Sigmoid colon (tissue), 7 donors: ENCODE data around the gene FDXR. TPM values are rescaled to one million over a fixed set of nuclear protein-coding genes. Genes with fewer than 3 reads are reported as not detected.
"Not testable (repeated sequence)": the region's sequence is repeated elsewhere in the genome, so short reads cannot be mapped to it uniquely, and the experiment has no call there.

Experiments
- DNase-seq: peaks from one replicate; pipeline ENCODE4 v3.0.0-alpha.2; 2019
- H3K27ac ChIP-seq, 4 donors: fragments of 200-600 bp; sonication (generic); one replicate each; pipeline ENCODE4 v1.5.1; 2016 to 2019; ENCODE audit warnings: mild to moderate bottlenecking in 1 of 4
- H3K27me3 ChIP-seq, 3 donors: fragments of 200-600 bp; sonication (generic); one replicate each; pipeline ENCODE4 v1.5.1; 2019; ENCODE audit warnings: mild to moderate bottlenecking in 1 of 3
- H3K36me3 ChIP-seq, 4 donors: fragments of 200-600 bp; sonication (generic); one replicate each; pipeline ENCODE4 v1.5.1; 2016 to 2019
- H3K4me1 ChIP-seq, 4 donors: fragments of 200-600 bp; sonication (generic); one replicate each; pipeline ENCODE4 v1.5.1; 2017 to 2019
- H3K4me3 ChIP-seq, 4 donors: fragments of 200-600 bp; sonication (generic); one replicate each; pipeline ENCODE4 v1.5.1; 2017 to 2019; ENCODE audit warnings: mild to moderate bottlenecking in 2 of 4, moderate library complexity in 1 of 4
- H3K9me3 ChIP-seq, 4 donors: fragments of 200-600 bp in 3 of 4; sonication (generic) in 3 of 4; one replicate each; pipeline versions ENCODE4 v1.5.1 to v1.6.1; 2013 to 2019
- EP300 ChIP-seq, 4 donors: sonication (generic); formaldehyde crosslinking; IDR thresholded peaks; one replicate each; pipeline ENCODE4 v1.6.1; 2017; ENCODE audit warnings: antibody characterized with exemption in 4 of 4
- POLR2A ChIP-seq, 2 donors: fragments of 450-650 bp; IDR thresholded peaks; one replicate each; pipeline ENCODE4 v1.6.1; 2016; ENCODE audit warnings: antibody characterized with exemption in 2 of 2, mild to moderate bottlenecking in 2 of 2, moderate library complexity in 2 of 2
- POLR2AphosphoS5 ChIP-seq, 4 donors: sonication (generic); formaldehyde crosslinking; IDR thresholded peaks; one replicate each; pipeline ENCODE4 v1.6.1; 2017; ENCODE audit warnings: antibody characterized with exemption in 4 of 4
- WGBS, 2 donors: extraction: QIAGEN DNeasy Blood & Tissue Kit; methylation state at CpG; one replicate each; pipeline ENCODE4 v1.1.7; 2013; 5-methylcytosine and 5-hydroxymethylcytosine counted together
- intact Hi-C: fragments of 100-400 bp; cut with DNase I; formaldehyde crosslinking; loops from one replicate; pipeline ENCODE4 v1.15.1; 2023
- polyA plus RNA-seq, 3 donors: library from polyadenylated mRNA; stranded (reverse); fragments of 200-250 nt; gene quantifications; one replicate each; pipeline ENCODE4 v1.2.3, GENCODE V29; 2013
- total RNA-seq, 4 donors: library from RNA; depleted of rRNA; stranded (reverse); fragments of >200 nt; gene quantifications; one replicate each; pipeline ENCODE4 v1.1.0, GENCODE V29; 2016
- TF ChIP-seq, protein P1 (sequence below), 4 experiments: fragments of 450-650 bp in 3 of 4; fragments of 200-600 bp in 1 of 4; IDR thresholded peaks; one replicate each; pipeline ENCODE4 v1.5.1; 2016 to 2019; ENCODE audit warnings: antibody characterized with exemption in 4 of 4, mild to moderate bottlenecking in 3 of 4, moderate library complexity in 2 of 4
- donor health status: healthy with polysubstance abuse.
- donor health status: Bipolar disorder and iron deficiency.
- donor health status: healthy.

The FDXR gene
- total and polyA plus RNA-seq, 7 donors: 3.0 to 26.9 (median 8.6) TPM

DNA sequence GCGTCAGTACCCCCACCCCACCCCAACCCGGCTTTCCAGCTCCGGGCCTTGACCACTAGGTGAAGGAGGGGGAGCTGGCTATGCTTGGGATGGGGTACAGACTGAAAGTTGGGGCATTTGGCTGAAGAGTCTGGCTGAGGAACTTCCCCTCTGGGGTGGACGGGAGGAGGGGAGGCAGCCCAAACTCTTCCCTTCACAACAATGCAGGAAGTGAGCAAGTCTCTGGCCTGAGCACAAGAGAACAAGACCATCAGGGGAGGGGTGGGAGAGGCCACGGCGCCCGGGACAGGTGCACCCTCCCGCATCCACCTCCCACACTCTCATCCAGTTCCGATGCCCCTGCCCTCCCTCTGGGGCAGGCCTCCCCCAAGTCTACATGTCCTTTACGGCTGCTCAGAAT is 44.6 kb upstream of the FDXR start:
- Histone ChIP-seq H3K4me3 (no peak overlapping the region), H3K4me1 (peaks cover 0 to 2% (median under 1%) of the 10 kb centered on the region in 4 donors), H3K36me3 (no peaks in the 10 kb centered on the region), H3K9me3 (no peaks in the 10 kb centered on the region), H3K27ac (no peak overlapping the region), H3K27me3 (peaks cover 9 to 45% (median 39%) of the 10 kb centered on the region in 3 donors)
- TF ChIP-seq POLR2A (IDR thresholded peaks at IDR 0.05) (no peak), EP300 (IDR thresholded peaks at IDR 0.05) (no peak), POLR2AphosphoS5 (IDR thresholded peaks at IDR 0.05) (no peak)
- TF ChIP-seq, protein P1, sequence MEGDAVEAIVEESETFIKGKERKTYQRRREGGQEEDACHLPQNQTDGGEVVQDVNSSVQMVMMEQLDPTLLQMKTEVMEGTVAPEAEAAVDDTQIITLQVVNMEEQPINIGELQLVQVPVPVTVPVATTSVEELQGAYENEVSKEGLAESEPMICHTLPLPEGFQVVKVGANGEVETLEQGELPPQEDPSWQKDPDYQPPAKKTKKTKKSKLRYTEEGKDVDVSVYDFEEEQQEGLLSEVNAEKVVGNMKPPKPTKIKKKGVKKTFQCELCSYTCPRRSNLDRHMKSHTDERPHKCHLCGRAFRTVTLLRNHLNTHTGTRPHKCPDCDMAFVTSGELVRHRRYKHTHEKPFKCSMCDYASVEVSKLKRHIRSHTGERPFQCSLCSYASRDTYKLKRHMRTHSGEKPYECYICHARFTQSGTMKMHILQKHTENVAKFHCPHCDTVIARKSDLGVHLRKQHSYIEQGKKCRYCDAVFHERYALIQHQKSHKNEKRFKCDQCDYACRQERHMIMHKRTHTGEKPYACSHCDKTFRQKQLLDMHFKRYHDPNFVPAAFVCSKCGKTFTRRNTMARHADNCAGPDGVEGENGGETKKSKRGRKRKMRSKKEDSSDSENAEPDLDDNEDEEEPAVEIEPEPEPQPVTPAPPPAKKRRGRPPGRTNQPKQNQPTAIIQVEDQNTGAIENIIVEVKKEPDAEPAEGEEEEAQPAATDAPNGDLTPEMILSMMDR (IDR thresholded peaks at IDR 0.05): no peak
- DNase-seq: no peak
- intact Hi-C loops: no loop called here
- WGBS, 2 donors: 48 to 55% methylated on average over 10 of the region's 10 CpGs

DNA sequence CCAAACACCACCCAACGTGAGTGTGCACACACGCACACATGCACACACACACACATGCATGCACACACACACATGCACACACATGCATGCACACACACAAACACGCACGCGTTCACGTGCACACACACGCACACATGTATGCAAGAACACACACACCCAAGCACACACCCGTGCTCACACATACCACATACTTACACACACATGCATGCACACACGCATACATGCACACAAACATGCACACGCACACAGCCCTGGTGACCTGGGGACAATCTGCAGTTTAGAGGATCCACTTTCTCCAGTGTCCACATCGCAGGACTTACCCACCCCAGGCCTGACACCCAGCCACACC is 44.0 kb upstream of the FDXR start:
- H3K27me3 ChIP-seq: peaks cover 4 to 39% (median 33%) of the 10 kb centered on the region in 3 donors
- TF ChIP-seq EP300 (IDR thresholded peaks at IDR 0.05) (no peak), POLR2AphosphoS5 (IDR thresholded peaks at IDR 0.05) (no peak), POLR2A (IDR thresholded peaks at IDR 0.05) (no peak)
- TF ChIP-seq, protein P1 (IDR thresholded peaks at IDR 0.05): no peak
- no peaks in the 10 kb centered on the region for H3K4me1 ChIP-seq
- intact Hi-C loops: no loop called here
- 83 to 88% methylated on average over 11 of the region's 11 CpGs for WGBS, 2 donors
- no peak overlapping the region for H3K4me3 ChIP-seq
- no peaks in the 10 kb centered on the region for H3K9me3 ChIP-seq
- no peak overlapping the region for H3K27ac ChIP-seq
- H3K36me3 ChIP-seq: no peaks in the 10 kb centered on the region
- no peak for DNase-seq

DNA sequence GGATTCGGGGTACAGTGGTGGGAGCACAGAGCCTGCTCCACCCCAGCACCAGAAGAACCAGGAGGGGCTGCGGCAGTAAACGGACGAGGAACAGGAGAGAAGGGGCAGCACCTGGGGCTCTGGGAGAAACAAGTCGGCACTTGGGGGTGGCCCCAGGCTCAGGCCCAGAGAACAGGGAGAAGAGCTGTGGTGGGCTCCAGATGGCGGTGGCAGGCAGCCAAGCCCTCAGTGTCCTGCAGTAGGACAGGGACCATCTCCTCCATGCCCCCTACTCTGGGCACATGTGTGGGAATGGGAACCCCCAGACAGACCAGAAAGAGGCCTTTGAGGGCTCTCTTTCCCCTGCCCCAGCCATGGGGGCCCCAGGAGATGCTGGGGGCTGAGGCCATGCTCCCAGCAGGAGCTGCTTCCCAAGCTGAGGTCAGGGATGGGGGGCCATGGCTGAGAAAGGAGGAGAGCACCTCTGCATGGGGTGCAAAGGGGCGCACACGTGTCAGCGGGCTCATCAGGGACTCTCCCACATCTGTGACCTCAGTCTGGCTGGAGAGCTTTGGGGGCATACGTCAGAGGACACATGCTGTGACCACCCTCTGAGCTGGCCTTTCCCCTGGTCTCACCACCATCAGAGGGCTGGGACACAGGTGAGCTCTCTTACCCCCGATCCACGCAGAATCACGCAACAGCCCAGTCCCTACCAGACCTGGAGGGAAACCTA is 43.5 kb upstream of the FDXR start:
- H3K36me3 ChIP-seq: no peaks in the 10 kb centered on the region
- H3K27me3 ChIP-seq: peaks cover under 1 to 34% (median 28%) of the 10 kb centered on the region in 3 donors
- H3K27ac ChIP-seq: no peak overlapping the region
- TF ChIP-seq POLR2A (IDR thresholded peaks at IDR 0.05) (no peak), EP300 (IDR thresholded peaks at IDR 0.05) (no peak), POLR2AphosphoS5 (IDR thresholded peaks at IDR 0.05) (no peak)
- TF ChIP-seq, protein P1 (IDR thresholded peaks at IDR 0.05): no peak
- no peak overlapping the region for H3K4me3 ChIP-seq
- no peaks in the 10 kb centered on the region for H3K9me3 ChIP-seq
- H3K4me1 ChIP-seq: no peaks in the 10 kb centered on the region
- intact Hi-C loops: no loop called here
- DNase-seq: no peak
- WGBS, 2 donors: 89 to 90% methylated on average over 13 of the region's 13 CpGs

DNA sequence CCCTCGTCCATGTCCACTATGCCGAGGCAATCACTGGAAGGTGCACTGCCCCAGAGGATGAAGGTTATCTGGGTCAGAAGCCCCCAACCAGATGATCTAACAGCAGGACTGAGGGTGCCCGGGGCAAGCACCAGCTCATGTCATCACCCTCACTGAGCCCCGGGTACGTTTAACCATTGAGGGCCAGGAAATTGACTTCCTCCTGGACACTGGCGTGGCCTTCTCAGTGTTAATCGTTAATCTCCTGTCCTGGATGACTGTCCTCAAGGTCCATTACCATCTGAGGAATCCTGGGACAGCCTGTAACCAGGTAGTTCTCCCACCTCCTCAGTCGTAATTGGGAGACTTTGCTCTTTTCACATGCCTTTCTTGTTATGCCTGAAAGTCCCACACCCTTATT is 38.6 kb upstream of the FDXR start:
- intact Hi-C loops, H3K4me3 ChIP-seq, H3K27ac ChIP-seq, H3K9me3 ChIP-seq, H3K27me3 ChIP-seq, H3K36me3 ChIP-seq, H3K4me1 ChIP-seq, DNase-seq: not testable (repeated sequence)
- WGBS, 2 donors: 45 to 73% methylated on average over 8 of the region's 8 CpGs

DNA sequence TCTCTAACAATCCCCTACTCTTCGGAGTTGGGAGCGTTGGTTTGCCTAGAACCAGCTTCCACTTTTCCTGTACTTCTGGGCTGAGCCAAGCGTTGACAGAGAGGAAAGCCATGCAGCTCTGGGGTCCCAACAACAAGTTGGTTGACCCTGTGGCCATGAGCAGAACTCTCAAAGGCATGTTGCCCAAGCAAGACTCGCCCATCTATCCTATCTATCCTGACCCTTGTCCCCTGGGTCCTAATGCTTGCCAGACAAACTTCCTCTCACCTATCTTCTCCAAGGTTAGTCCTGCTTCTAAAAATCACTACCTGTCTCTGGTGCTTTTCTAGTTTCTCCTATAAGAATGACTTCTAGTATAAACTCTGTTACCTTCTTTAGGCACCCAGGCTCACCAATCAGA is 36.3 kb upstream of the FDXR start:
- 72% methylated on average over 4 of the region's 4 CpGs for WGBS, 2 donors

DNA sequence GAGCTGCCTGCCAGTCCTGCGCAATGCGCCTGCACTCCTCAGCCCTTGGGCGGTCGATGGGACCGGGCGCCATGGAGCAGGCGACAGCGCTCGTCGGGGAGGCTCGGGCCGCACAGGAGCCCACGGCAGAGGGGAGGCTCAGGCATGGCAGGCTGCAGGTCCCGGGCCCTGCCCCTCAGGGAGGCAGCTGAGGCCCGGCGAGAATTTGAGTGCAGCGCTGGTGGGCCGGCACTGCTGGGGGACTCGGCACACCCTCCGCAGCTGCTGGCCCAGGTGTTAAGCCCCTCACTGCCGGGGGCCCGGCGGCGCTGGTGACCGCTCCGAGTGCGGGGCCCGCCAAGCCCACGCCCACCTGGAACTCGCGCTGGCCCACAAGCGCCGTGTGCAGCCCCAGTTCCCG is 34.2 kb upstream of the FDXR start:
- no peaks in the 10 kb centered on the region for H3K4me1 ChIP-seq
- H3K9me3 ChIP-seq: no peaks in the 10 kb centered on the region
- H3K4me3 ChIP-seq: no peak overlapping the region
- no peaks in the 10 kb centered on the region for H3K36me3 ChIP-seq
- no peak overlapping the region for H3K27ac ChIP-seq
- peaks cover 0 to 17% (median 5%) of the 10 kb centered on the region in 3 donors for H3K27me3 ChIP-seq
- intact Hi-C loops: no loop called here
- no peak for DNase-seq
- 95 to 97% methylated on average over 34 of the region's 34 CpGs for WGBS, 2 donors
- TF ChIP-seq EP300 (IDR thresholded peaks at IDR 0.05): no peak
- TF ChIP-seq, protein P1 (IDR thresholded peaks at IDR 0.05): no peak
- TF ChIP-seq POLR2AphosphoS5 (IDR thresholded peaks at IDR 0.05): no peak
- no peak for TF ChIP-seq POLR2A (IDR thresholded peaks at IDR 0.05)

More for the DNA sequence above, 36.3 kb upstream of the FDXR start:
- H3K4me3 ChIP-seq, H3K27me3 ChIP-seq, H3K4me1 ChIP-seq, DNase-seq, H3K36me3 ChIP-seq, H3K27ac ChIP-seq, intact Hi-C loops, H3K9me3 ChIP-seq: not testable (repeated sequence)

DNA sequence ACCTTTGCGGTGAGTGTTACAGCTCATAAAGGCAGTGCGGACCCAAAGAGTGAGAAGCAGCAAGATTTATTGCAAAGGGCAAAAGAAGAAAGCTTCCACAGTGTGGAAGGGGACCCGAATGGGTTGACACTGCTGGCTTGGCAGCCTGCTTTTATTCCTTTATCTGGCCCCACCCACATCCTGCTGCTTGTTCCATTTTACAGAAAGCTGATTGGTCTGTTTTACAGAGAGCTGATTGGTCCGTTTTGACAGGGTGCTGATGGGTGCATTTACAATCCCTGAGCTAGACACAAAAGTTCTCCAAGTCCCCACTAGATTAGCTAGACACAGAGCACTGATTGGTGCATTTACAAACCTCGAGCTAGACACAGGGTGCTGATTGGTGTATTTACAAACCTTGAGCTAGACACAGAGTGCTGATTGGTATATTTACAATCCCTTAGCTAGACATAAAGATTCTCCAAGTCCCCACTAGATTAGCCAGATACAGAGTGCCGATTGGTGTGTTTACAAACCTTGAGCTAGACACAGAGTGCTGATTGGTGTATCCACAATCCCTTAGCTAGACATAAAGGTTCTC is 33.5 kb upstream of the FDXR start:
- intact Hi-C loops: not testable (repeated sequence)
- peaks cover 0 to 17% (median 7%) of the 10 kb centered on the region in 3 donors for H3K27me3 ChIP-seq

More for the DNA sequence above, 33.5 kb upstream of the FDXR start:
- H3K4me1 ChIP-seq, H3K9me3 ChIP-seq, H3K4me3 ChIP-seq, H3K36me3 ChIP-seq, H3K27ac ChIP-seq, DNase-seq: not testable (repeated sequence)
- WGBS, 2 donors: 68 to 70% methylated on average over 6 of the region's 6 CpGs
